Measurements from ENCODE around the gene FGD2.

Gene FGD2

DNA sequence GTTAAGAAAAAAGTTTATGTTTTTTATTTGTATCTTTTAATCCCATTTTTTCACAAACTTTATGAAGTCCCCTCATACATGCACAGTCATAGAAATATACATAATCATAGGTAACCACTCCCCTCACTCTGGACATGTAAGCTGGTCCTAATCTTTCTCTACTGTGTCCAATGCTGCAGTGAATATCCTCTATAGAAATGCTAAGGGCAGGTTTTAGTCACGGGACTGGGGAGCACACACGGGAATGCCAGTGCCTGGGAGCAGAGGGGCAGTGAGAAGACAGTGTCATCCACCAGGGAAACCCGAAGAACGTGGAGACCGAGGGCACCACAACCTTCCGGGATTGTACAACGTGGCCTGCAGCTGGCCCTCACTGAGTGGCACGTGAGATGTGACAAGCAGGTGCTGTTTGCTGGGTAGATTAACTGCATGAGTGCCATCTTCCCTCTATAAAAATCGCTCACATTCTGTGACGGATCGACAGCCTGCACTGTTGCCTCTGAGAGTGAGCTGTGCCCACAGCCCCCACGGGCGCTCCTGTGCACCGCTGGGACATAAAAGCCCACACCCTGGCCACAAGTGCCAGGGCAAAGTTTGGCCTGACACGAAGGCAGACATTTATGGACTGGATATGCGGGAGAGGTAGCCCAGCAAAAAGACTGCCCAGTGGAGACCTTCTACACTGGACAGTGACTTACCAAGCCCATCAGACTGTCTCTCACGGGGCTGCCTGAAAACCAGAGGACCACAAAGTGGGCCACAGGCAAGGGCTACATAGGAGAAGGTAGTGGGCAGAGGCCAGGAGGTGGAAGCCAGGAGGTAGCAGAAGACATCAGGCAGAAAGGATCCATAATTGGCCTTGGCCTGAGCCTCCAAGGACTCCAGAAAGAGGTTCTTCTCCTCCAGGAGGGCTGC lies 63.2 kb downstream of the FGD2 start:
- no peak for DNase-seq

DNA sequence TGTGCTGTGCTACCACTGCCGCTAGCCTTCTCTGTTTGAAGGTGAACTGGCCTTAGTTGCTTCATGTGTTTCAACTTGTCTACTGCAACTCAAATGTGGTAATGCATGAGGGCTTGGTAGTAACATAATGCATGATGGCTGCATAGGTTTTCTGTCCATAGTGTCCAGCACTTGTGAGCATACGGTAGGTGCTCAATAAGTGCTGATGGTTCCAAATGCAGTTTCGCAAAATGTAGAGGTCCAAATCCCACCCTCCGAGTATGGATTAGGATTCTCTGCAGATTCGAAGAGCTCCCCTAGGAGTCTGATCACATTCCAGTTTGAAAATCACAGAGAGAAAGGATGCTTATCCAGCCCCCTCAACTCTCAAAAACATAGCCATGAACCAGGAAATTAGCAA lies 64.2 kb downstream of the FGD2 start:
- no peak for DNase-seq

DNA sequence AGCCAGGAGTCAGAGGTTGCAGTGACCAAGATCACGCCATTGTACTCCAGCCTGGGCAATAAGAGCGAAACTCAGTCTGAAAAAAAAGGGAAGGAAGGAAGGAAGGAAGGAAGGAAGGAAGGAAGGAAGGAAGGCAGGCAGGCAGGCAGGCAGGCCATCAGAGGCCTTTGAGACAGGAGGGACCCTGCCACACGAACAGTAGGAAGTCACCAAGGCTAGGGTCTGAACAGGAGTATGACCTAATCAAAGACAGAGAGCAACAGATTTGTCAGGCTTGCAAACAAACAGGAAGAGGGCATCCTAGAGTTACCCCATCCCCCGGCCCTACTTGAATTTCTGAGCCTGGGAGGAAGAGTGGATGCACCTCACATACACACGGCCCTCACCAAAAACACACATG lies 67.1 kb downstream of the FGD2 start:
- DNase-seq, result no peak

DNA sequence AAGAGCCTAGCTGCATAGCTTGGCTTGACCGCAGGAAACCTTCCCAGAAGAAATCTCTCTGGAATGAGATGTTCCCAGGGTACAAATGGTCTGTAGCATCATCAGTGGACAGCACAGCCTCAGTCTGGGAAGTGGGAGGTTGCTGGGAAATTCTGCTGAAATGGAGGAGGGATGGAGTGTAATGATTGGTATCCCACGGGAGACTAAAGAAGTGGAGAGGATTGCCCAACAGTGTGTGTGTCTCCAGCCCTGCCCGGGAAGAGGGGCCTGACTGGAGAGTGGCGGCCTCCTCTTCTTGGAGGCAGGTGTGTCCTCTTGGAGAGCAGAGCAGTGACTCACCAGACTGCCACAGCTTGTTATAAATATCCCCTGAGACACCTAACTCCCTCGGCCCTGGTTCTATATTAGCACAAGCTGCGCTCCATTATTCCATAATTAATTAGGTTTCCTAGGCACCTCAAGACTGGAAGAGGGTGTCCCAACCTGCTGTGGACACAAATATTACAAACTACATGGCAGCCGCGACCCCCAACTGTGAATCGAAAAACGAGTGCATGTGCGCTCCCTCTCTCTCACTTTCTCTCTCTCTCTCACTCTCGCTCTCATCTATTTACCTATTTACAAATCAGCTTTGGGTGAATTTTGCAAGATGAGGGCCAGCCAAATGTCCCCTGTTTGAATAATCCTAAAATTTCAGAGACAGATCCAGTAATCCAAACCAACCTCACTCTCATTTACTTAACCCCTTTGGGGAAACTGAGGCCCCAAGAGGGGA lies 68.8 kb downstream of the FGD2 start:
- DNase-seq, result peak; percentile 60

DNA sequence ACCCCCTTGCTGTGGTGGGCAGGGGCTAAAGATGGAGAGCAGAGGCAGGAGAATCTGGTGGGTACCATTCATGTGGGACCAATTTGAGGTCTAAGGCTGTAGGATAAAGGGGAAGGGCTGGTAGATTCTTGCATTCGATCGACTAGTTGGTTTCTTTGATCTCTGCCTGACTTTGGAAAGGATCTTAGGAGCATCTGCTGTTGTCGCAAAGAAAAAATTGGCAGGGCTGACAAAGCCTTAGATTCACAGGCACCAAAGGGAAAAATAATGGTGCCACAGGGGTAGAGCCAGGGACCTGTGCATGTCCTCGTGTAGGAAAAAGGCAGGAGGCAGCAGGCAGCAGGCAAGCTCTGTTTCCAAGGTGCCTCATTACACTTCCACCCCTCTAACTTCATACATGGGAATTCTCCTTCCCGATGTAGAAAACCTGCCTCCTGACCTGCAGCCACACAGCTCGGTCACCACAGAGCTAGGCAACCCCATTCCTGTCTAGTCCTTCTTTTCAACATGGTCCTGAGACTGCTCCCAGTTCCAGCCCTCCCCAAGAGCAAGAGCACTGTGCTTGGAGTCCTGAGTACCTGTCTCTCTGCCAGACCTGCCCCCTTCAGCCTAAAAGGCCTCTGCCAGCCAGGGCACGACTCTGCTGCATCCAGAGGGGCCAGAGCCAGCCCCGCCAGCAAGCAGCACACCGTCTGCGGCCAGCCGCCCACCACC lies 71.9 kb downstream of the FGD2 start:
- DNase-seq, result no peak

DNA sequence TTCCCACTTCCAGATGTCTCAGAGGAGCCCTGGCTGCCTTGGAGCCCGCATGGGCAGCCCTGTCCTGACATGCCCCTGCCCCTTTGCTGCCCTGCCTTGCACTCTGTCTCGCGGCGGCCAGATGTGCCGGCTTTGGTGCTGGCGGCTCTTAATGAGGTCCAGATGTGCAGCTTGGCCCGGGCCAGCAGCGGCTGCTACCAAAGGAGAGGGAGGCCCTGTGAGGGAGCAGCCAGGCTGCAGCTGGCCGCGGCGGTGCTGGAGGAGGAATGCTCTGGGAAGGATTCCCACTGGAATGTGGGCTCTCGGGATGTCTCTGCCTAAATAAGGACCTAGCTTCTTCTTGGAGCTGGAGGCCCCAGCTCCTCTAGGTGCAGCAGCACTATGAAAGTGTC lies 72.4 kb downstream of the FGD2 start:
- no peak for DNase-seq
